Tongue (tissue), 2 donors: Measurements from ENCODE around the gene KCNT1. TPM values are rescaled to one million over a fixed set of nuclear protein-coding genes. Genes with fewer than 3 reads are reported as not detected.

Experiments used
- DNase-seq: peaks from one replicate; pipeline ENCODE4 v3.0.0-alpha.2; 2015
- total RNA-seq: library from RNA; depleted of rRNA; stranded (reverse); fragments of >200 nt; gene quantifications from one replicate; pipeline ENCODE4 v1.2.3, GENCODE V29; 2014

Gene KCNT1
- total RNA-seq, 1 donor from 2014 or later, result 2.8 TPM

DNA sequence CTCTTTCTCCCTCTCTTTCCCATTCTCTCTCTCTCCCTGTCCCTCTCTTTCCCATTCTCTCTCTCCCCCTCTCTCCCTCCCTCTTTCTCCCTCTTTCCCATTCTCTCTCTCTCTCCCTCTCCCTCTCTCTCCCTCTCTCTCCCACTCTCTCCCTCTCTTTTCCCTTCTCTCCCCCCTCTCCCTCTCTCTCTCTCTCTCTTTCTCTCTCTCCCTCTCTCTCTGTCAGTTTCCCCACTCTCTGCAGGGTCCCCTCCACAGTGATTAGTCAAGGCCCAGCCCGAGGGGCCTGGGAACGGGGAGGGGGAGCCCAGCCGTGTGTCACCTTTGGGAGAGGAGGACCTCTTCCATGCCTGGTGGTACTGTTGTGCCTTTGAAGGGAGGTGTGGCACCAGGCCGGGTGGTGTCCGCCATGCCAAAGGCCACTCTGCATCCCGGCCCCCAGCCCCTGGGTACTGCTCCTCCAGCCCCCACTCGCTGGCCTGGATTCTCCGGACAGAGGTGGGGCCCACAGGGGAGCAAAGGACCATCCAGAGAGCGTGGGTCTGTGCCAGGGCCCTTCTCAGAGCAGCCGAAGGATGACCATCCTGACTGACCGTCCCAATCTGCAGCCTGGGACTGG is 25.4 kb downstream of the KCNT1 start:
- no peak for DNase-seq

DNA sequence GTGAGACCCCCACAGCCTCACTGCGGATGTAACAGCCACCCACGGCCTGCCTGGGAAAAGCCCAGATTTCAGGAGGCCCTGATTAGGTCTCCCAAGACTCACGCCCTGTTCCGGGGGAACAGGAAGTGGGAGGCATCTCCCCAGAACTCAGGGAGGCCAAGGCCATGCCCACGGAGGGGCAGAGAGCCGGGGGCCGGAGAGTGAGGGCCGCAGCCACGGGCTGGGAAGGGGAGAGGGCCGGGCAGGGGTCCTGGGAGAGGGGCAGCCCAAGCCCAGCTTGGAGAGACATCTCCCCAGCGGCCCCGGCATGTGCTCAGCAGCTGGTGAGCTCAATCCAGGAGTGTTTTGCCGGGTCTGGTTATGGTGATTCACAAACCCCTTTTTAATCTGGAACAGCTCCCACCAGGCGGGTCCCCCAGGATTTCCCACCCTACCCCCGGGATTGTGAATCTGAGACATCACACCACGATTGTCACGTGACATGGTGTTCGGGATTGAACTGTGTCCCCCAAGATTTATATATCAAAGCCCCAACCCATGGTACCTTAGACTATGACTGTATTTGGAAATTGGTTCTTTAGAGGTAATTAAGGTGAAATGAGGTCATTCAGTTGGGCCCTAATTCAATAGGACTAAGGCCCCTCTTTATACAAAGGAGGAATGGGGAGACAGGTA is 26.6 kb downstream of the KCNT1 start:
- no peak for DNase-seq

DNA sequence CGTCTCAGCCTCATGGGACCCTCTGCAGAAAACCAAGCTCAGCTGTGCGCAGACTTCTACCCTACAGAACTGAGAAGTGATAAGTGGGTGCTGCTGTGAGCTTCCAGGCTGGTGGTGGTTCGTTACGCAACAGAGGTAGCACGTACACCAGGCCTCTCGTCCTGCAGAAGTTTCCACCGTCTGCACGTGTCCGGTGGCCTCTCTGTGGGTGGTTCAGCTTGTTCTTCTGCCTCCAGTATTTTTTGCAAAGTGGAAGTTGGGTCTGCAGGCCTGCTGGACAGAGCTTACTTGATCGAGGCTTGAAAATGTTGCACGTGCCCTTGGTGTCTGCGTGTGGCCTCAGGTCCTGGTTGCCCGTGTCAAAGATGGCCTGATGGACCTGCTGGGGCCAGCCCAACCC is 27.5 kb downstream of the KCNT1 start:
- DNase-seq, result no peak

DNA sequence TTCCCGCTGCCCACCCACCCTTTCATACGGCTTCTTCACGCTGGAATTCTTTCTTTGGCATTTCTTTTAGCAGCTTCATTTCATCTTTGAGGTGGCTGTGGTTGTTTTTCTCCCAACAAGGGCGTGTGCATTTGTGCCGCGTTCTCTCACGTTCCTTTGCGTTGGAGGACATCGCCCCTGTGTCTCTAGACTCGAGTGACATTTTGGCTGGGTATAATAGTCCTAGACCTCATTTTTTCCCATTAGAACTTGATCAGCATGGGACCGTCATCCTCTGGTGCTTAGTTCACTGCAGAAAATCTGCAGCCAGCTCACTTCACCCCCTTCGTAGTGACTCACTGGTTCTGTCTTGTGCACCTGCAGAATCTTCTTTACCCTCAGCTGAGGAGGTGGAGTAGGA is 29.5 kb downstream of the KCNT1 start:
- DNase-seq, result no peak

DNA sequence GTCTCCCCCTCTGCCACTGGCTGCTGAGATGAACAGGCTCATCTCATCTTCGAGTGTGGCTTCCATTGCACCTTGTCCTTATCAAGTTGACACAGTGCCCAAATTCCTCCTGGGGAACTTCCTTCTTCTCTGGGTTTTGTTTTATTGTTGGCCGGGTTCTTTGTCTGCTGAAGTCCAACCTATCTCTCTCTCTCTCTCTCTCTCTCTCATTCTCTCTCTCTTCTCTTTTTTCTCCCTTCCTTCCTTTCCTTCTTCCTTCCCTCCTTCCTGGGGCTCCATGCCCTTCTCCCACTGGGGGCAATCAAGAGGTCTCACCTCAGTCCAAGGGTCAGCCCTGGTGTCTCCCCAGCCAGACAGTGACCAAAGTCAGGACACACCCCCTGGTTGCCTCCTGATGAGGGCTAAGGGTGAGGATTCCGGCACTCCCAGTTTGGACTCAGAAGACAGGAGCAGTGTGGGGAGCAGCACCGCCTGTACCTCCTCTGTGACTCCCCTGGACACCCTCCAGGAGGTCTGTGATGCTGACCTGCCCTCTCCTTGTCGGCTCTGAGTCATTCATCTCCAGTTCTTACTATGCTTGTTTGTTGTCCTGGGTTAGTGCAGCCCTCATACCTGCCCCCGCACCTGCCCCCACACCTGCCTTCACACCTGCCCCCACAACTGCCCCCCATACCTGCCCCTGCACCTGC is 30.7 kb downstream of the KCNT1 start:
- no peak for DNase-seq

DNA sequence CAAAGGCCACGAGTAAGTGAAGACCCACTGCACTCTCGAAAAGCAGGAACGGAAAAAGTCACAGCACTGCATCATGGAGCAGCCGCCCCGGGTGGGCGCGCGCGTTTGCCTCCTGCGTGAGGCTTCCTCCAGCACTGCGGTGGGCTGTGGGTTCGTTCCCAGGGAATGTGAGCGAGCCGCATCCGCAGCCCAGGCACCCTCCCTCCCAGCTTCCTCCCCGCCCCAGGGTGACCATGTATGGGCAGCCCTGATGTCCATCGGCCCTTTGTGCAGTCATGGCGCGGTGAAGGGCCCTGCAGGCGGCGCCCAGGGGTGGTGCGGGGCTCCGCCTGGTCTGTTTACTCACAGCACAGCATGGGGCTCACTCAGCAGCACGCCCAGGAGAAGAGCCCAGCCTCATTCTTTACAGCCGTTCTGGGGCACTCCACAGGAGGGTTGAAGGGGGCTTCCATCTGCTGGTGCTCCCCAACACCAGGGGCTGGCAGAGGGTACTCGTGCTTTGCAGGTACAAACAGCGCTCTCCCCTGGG is 32.7 kb downstream of the KCNT1 start:
- DNase-seq, result no peak

DNA sequence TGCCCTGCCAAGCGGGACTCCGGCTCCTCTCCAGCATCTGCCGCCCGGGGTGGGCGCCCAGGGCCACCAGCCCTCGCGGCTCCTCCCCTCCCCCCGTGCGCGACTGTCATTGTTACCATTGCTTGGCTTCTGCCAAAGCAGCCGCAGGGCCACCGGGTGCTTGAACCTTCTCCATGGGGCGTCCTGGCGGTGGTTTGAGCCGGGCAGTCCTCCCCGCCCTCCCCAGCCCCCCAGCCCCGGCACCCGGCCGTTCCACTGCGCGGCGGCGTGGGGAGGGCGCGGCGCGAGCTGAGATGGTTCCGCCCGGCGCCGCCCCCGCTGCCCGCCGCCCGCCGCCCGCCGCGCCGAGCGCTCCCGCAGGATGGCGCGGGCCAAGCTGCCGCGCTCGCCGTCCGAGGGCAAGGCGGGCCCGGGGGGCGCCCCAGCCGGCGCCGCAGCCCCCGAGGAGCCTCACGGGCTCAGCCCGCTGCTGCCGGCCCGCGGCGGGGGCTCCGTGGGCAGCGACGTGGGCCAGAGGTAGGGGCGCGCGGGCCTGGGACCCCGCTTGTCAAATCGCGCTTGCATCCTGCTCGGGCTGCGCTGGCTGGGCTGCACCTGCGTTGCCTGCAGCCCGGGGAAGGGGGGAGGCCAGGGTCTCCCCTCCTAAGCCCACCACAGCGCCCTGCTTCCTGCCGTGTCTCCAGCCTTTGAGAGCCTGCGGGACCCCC is 34.4 kb downstream of the KCNT1 start:
- no peak for DNase-seq

DNA sequence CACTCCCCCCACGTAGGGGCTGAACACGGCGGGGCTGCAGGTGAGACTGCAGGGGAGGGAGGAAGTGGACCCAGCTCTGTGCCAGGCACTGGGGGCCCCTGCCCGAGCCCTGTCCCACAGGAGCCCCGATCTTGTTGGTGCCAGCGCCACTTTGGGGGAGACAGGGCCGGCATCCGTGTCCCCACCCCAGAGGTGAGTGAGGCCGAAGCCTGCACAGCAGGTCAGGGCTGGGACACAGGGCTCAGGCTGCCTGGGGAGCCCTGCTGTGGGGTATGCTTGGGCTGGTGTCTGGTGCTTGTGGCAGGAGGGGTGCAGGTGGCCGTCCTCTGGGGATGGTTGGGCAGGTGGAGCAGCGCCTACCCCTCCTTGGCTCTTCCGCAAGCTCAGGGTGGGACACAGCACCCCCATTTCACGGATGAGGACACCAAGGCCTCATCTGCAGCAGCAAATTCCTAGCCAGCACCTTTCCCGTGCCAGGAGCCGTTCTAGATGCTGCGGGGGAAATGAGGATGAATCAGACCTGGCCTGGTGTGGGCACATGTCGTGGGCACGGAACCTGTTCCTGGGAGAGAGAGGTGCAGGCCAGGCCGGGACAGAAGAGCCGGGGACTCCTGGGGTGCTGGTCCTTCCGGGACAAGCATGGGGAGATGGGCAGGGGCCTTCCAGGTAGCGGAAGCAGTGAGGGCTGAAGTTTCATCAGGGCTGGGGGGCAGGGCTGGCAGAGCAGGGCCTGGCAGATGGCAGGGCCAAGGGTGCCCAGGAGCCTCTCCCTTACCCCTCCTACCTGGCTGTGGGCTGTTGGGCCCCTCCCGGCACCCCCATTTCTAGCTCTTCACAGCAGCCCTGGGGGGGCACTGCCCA is 35.2 kb downstream of the KCNT1 start:
- DNase-seq, result no peak

DNA sequence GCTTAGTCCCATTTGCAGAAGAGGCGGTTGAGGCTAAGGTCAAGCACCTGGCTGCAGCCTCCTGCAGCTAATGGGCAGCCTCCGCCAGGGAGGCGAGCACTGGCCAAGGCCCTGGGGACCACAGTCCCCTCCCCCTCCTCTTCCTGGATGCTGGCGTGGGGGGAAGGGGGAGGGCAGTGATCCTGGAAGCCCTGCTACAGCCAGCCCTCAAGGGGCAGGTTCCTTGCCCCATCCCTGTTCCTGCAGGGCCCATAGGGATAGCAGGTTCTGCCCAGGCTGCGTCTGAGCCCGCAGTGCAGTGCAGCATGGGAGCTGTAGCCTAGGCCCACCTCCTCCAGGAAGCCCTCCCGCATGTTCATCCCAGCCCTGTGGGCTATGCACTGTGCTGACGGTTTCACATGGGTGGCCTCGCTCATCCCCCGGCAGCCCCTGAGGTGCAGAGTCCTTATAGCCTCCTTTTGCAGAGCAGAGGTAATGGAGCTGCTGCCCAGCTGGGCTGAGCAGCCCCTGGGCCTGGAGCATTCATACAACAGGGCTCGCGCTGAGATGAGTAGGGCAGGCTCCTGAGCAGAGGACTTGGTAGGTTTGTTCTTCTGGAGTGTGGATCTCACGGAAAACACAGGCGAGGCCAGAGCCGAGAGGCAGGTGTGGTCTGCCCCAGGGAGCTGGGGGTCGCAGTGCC is 36.0 kb downstream of the KCNT1 start:
- DNase-seq, result no peak

DNA sequence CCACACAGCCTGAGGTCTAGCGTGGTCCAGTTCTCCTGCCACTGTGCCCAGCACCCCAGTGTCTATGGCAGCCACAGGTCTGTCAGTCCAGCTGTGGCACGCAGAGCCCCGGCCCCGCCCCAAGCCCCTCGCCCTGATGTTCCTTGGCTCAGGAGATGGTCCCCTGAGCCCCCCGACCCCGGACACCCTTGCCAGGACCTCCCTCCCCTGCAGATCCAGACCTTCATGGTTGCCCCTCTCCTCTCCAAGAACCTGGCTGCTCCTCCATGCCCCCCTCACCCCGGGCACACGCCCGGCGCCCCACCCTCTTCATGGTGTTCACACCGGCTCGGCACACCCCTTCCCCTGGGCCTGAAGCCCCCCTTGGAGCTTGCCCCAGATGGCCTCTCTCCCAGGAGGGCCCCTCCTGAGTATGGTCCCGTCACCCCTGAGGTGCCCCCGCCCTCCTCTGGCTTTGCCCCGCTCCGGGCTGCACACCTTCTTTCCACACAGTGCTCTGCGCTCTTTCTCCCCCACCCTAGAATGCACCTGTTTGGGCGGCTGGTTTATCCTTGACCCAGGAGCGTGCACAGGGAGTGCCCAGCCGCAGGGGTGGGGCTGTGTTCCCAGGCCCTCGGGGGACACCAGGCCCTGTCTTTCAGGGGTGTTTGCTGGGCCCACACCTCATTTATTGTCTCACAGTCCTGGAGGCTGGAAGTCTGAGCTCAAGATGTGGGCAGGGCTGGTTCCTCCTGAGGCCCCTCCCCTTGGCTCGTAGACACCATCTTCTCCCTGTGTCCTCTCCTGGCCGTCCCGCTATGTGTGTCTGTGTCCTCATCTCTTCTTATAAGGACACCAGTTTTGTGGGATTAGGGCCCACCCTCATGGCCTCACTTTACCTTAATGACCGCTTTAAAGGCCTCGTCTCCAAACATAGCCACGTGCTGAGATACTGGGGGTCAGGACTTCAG is 37.6 kb downstream of the KCNT1 start:
- DNase-seq, result no peak

DNA sequence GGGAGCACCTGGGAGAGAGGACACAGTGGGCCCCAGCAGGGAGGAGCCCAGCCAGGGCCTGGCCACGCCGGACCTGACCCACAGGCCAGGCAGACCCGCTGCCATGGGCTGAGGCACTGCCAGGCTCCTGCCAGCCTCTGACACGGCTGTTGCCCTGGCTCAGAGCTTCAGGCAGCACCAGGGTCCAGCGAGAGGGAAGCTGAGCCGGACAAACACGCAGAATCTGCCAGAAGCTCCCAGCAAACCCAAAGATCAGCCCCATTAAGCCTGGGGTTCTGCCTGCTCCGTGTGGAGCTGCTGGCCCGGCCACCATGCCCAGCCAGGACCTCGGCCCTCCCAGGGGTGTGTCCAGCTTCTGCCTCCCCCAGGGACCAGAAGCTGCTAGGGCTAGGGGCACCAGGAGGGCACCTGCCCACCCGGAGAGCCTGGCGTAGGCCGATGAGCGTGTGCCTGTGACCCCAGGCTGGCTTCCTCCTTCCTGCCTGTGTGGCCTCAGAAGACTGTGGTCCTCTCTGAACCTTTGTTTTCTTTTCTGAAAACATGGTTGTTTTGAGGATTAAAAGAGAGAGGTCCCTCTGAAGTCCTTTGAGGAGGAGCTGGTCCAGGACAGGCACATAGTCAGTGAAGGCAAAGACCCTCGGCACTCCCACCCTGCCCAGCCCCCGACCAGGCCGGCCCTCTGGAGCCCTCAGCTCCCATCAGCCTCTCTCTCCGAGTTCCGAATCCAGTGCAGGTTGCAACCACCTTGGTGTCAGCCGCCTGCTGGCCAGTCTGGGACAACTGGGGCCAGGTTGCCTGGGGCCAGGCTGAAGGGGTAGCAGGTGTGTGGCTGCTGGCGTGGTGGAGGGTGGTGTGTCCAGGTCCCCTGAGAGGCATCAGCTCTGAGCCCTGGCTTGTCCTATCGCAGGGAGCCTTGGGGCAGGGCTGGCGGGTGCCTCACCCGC is 39.6 kb downstream of the KCNT1 start:
- no peak for DNase-seq

DNA sequence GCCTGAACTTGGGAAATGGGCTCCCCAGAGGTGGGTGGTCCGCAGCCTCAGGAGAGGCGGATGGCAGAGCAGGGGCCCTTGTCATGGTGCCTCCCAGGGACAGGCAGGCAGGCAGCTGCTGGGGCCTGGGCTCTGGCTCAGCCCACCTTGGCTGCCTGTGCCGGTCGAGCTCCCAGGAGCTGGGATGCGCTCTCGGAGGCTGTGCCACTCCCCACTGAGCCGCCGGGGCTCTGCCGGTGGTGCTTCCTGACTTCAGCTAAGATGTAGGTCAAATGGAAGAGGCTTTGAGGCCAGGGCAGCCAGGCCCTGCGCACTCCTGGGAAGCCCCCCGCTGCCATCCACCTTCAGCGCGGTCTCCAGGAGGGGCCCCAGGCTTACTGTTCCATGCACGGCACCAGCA is 41.0 kb downstream of the KCNT1 start:
- DNase-seq, result no peak

DNA sequence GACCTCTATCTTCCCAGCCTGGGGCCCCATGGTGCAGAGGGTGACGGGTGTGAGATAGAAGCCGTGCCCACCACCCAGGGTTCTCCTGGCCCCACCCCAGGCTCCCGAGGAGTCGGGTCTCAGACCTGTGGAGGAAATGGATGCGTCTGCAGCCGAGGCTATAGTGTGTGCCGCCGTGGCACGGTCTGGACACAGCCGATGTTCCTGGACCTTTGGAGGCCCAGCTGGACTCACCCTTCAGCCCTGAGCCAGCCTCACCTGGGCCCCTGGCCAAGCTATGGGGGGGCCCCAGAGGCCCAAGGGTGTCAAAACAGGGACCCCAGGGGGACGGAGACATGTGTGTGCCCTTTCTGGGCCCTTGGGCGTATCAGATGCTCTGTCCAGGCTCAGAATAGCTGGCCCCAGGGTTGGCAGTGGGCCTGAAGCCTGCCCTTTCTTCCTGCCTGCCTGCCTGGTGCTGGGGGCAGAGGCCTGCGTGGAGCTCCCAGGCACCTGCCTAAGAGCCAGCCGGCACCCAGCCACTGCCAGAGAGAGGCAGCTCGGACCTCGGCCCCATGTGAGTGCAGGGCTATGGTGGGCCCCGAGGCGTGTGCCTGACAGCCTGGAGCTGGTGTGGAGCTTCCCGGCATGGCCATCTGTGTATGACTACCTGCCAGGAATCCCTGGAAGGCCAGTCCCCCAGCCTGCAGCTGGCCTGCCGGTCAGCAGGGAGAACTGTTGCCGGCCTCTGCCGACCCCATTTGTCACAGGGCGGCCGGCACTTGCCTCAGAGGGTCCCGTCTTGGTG is 41.8 kb downstream of the KCNT1 start:
- DNase-seq, result peak; percentile 16

DNA sequence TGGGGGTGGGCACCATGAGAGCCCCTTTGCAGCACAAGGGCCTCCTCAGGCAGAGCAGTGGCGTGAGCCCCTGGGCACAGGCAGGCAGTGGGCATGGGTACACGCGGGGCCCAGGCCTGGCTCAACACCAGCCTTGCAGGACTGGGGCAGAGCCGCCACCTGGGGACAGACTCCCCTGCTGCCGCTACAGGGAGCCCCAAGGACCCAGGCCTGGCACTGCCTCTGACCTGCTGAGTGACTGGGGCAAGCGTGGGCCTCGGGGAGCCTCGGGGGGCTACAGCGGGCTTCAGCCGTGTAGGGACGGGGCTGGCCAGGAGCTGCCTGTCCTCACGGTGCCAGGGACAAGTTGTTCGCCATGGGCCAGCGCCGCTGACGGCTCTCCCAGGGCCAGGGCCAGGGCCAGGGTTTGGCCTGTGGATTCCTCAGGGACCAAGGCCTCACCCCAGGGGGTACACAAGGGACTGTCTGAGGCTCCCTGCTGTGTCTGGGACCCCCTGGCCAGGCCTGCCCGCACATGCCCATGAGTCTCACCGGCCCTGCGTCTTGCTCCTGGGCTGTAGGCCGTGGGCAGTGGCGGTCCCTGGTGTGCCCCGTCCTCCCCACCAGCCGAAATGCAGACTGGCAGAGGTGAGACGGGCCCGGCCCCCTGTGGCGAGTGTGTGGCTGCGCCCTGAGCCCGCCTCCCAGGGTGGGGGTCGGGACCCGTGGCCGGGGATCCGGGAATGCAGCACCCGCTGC is 42.5 kb downstream of the KCNT1 start:
- DNase-seq, result no peak

DNA sequence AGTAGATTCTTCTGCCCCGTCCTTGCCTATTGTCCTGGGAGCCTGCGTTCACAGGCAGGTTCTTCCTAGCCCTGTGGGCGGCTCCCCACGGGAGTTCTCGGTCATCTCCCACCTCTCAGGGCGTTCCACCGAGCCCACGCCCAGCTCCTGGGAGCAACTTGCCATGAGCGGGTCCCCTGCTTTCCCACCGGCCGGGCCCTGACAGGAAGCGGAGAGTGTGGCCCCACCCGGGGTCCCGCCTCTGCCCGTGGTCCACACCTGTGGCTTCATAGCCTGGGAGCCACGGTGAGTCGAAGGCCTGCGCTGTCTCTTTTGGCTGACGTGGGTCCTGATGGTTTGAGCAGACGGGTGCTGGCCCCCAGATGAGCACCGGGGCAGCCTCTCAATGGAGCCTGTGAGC is 43.2 kb downstream of the KCNT1 start:
- no peak for DNase-seq

DNA sequence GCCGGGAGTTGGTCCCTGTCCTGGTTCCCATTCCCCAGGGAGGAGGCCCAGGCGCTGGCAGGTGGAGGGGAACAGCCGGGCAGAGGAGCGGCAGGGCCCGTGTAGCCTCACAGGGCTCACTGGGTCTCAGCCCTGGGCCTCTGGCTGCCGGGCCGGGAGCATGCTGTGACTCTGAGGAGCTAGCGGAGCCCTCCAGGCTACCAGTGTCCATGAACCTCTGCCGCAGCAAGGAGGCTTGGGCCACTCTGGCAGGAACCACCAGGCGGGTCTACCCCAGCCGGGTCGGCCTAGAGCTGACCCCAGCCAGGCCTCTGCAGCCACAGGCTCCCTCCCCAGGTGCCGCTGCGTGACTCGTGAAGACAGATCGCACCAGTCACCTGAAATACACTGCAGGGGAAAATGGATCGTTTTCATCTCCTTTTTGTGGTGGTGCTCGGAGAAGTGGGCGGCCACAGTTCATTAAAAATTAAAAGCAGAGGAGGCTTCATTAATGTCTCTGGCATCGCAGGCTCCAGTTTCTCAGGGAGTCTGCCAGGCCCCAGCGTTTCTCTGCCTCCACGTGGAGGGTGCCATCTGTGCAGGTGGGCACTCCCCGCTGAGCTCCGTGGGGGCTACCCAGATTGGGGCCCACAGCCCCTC is 43.8 kb downstream of the KCNT1 start:
- no peak for DNase-seq

DNA sequence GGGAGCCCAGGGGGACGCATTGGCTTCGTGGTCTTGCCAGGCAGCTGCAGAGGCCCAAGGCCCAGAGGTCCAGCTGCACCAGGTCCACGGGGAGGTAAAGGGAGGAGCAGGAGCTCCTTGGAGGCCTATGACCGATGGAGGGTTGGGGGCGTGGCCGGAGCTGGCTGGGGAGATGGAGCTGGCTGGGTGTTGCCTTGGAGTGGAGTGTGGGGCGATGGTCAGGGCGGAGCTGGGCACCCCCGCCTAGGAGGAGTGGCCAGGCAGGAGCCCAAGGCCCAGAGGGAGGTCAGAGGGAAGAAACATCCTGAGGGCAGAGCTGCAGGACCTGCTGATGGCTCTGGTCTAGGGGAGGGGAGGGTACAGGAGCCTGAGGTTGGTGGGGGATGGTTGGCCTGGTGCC is 44.6 kb downstream of the KCNT1 start:
- no peak for DNase-seq
